ENCODE results near the gene MAST4.

MAST4 gene

DNA sequence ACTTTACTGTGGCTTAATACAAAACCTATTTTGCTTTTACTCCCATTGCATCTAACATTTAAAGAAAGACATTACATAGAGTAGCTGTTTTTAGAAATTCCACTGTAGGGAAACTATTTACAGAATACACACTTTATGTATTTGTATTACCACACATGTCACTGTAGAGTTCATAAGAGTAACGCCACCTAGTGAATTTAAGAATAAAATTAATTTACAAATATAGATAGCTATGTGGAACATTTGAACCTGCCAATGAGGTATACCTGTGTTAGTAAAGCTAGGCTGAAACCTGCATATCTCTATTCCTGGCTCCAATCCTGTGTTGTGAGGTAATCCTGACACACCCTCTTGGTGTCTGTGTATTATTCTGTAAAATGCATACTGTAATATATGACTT is 234.4 kb downstream of the MAST4 start:
- DNase-seq (ENCODE audit: low read depth in 2 of 3, low spot score in 1 of 3): no peak

DNA sequence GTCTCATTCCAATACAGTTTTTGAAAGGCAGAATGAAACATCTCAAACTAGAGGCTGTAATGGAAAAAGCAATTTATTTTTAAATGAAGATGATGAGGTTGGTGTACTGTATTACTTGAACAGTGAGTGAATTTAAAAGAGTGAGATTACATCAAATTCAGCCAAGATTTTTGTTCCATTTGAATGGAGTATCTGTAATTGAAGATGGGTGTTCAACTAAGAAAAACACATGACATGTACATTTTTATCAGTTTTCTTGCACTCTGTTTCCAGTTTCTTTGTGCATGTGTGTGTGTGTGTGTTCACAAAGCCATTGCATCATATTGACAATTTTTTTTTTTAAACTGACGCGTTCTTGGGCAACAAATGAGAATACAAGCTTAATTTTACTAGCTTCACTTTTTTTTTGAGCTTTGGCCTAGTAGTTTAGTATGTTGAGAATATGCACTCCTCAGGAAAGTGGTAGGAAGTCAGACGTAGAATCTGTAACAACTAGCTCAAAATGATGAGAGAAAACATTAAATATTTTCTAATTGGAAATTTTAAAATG is 243.5 kb downstream of the MAST4 start:
- DNase-seq (ENCODE audit: low read depth in 2 of 3, low spot score in 1 of 3): no peak

DNA sequence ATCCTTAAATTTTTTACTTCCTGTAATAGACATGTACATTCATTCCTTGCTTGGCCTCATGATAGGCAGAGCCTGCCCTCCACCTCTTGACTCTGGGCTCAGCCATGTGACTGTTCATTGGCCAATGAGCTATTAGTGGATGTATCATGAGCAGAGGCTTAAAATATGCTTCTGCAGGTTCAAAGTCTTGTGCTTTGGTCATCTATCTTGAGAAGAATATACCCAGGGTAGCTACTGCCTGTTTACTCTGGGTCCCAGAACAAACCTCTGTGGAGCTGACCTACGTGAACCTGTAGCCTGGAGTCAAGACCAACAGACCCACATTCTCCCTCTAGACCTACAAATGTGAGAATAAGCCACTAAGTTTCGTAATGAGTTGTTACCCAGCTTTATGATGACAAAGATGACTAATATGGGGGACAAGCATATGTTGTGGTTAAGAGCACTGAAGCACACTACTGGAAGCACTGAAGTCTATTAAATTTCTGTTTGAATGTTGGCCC is 244.4 kb downstream of the MAST4 start:
- DNase-seq (ENCODE audit: low read depth in 2 of 3, low spot score in 1 of 3): peak in 2 of 3 donors; percentile 25 to 34

DNA sequence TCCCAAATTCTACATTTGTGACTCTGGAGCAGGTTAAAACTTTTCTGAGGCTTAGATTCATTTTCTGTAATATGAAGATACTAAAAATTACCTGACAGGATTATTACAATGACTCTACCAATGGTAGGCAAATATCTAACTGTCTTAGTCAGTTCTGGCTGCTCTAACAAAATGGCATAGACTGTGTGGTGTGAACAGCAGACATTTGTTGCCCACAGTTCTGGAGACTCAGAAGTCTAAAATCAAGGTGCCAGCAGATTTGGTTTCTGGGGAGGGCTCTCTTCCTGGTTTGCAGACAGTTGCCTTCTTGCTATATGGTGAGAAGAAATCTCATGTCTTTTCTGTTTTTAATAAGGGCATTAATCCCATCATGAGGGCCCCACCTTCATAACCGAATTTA is 245.1 kb downstream of the MAST4 start:
- no peak for DNase-seq (ENCODE audit: low read depth in 2 of 3, low spot score in 1 of 3)

DNA sequence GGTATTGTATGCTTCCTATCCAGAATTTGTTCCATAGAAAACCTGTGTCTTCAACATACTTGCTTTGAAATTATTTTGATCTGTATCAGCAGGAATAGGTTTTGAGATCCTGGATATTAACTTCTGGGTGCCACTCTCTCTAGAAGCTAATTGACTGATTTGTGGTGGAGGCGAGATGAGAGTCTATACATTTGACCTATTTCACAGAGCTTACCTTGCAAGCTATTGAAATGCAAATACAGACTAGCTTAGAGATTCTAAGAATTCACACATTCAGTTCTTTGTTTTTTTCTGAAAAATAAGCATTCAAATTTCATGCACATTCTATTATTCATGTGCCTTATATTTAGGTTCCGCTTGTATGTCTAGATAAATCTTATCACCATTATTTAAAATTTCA is 246.3 kb downstream of the MAST4 start:
- DNase-seq (ENCODE audit: low read depth in 2 of 3, low spot score in 1 of 3): no peak

DNA sequence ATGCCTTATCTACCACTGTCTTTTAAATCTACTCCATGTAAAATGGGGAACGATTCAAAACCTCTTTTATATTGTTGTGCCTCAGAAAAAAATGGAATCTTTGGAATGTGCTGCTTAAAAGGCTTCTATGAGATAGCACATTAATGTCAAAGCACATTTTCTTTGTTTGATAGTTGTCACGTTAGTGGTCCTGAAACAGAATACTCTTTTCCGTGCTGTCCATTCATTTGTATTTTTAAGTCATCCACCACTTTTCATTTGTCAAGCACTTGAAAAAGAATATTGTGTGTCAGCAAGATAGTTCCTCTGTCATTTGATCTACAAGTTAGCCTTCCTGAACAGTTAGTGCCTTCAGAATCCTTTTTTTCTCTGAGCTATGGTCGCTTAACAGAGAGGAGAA is 246.9 kb downstream of the MAST4 start:
- DNase-seq (ENCODE audit: low read depth in 2 of 3, low spot score in 1 of 3): no peak

DNA sequence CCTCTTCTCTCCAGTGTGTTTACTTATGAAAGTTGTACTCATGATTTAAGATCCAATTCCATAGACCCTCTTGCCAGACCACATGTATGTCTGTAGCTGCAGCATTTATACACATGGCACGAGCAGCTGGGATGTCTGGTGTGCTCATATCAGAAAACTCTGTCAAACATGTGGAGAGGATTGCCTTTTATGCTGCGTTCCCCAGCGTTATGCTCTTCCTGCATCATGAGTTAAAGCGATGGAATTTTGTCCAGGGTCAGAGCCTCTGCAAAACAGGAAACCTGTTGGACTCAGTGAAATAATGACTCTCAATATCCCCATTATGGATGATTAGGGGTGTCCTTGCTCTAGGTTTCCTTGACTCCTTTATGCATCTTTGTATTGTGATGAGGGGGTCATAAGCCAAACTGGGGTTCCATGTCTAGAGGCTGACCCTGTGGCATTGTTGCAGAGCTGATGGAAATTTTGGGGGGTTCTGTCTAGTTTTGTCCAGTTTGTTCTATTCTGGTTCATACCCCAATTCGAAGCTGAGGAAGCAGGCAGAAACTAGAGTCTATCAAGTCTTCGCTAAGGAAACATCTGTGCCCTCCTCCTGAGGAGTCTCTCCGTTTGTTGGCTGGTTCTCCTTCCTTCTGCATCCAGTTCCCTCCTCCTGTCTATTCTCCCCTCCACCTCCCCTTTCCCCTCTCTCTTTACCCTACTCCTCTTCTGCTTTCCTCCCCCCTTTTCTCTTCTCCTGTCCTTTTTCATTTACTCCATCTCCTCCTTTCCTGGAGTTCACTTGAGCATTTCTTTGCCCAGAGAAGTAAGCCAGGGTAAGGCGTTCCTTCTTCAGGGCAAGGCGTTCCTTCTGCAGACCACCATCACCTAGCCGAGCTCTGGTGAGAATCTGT is 252.8 kb downstream of the MAST4 start:
- DNase-seq (ENCODE audit: low read depth in 2 of 3, low spot score in 1 of 3): no peak

DNA sequence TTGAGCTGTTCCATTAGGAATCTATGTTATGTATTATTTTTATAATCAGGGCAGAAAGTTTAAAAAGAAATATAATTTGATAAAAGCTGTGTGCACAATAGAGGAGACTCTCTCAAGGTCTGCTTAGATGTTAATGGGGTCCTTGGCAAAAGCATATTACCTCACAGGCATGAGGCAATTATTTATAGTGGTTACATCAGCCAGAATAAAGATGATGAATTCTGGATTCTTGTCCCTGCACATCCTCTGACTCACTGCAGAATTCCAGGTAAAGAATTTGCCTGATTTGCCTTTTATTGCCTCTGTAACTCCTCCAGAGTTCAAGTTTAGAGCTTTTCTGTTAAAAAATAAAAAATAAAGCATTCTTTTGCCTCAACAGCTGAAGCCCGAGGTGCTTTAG is 253.6 kb downstream of the MAST4 start:
- no peak for DNase-seq (ENCODE audit: low read depth in 2 of 3, low spot score in 1 of 3)

DNA sequence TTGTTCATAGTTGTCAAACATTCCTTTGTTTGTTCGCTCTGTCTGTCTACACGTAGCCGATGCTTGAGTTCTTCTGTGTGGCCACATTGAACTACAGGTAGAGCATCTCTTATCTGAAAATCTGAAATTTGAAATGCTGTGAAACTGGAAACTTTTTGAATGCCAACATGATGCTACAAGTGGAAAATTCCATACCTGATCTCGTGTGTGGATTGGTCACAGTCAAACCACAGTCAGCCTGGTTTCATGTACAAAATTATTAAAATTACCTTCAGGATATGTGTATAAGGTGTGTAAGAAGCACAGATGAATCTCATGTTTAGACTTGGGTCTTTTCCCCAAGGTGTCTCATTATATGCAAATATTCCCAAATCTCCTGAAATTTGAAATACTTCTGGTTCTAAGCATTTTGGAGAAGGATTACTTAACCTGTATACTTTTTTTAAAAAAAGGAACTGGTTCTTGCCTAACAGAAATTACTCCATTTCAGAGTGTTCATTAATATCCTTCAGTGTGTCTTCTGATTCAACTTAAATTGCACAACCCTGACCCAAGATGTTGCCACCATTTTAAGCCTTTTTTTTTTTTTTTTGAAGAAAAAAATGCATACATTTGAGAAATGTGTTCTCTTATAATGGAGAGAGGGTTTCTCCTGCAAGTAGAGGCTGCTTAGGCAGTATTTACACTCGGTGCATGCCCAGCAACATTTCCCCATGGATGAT is 254.3 kb downstream of the MAST4 start:
- DNase-seq (ENCODE audit: low read depth in 2 of 3, low spot score in 1 of 3): no peak

DNA sequence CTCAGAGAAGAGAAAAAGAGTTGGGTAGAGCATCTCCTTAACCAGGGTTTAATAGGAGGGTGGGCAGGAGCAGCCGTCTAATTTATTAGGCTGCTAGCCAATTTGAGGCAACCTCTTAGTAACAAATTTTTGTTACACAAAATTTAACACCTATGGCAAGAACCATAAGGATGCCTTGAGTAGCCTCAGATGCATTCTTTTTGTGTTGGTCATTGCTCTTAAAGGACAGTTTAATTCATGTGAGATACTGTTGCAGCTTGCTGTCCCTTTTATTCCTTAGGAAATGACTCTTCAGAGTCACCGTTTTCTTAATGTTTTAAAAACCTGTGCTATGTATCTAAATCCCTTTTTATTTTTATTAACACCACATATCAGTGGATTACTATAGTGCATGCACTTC is 255.1 kb downstream of the MAST4 start:
- DNase-seq (ENCODE audit: low read depth in 2 of 3, low spot score in 1 of 3): no peak

DNA sequence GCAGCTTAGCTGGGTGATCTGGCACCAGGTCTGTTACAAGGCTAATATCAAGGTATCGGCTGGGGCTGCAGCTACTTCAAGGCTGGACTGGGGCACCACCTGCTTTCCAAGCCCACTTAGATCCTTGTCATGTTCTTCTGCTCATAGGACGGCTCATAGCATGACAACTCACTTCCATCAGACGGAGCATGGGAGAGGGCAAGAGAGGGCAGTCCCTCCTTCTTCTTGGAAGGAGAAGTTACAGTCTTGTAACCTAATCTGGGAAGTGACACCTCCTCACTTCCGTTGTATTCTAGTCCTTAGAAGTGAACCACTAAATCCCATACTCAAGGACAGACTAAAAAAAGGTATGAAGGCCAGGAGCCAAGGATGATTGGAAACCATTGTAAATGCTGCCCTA is 258.2 kb downstream of the MAST4 start:
- DNase-seq (ENCODE audit: low read depth in 2 of 3, low spot score in 1 of 3): no peak

DNA sequence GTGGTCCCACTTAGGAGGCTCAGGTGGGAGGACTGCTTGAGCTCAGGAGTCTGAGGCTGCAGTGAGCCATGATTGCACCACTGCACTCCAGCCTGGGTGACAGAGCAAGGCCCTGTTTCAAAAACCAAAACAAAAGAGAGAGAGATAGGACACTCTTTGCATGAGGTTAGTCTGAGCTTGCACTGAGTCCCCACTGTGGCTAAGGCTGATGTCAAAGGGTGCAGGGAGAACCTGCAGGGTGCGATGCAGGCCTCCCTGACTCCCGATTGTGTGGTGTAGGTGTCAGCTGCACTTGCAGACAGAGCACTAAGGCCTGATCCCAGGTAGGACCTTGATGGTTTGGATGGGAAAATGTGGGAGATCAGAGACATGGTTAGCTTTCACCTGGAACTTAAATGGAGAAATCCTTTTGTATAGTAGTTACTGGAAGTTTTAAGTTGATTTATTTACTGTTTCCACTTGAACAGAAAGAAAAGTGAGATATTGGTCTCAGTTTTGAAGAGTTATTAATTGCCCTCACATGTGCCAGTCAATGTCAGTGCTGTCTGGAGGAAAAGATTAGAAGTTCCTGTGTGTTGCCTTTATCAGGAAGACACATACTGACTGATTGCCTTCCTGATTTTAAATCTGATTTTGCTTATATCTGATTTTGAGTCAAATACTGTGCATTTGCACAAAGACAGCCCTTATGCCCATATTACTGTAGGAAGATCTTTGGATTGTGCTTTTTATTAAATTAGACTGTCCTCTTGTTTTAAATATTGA is 260.0 kb downstream of the MAST4 start:
- no peak for DNase-seq (ENCODE audit: low read depth in 2 of 3, low spot score in 1 of 3)

DNA sequence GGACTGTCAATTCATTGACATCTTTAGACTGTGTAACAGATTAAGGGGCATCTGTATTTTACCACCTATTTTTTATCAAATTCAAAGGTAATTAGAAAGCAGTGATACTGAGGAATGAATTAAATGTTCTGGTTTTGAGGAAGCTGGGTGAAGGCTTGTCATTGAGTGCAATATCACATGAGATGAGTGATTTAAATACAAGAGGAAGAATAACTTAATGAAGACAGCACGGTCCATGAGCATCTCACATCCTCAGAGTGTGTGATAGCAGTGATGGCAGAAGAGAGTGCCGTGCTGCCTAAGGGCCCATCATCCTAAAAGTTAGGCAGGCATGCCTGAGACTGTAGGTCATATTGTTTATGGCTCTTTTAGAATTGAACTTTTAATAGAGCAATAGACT is 263.3 kb downstream of the MAST4 start:
- no peak for DNase-seq (ENCODE audit: low read depth in 2 of 3, low spot score in 1 of 3)

DNA sequence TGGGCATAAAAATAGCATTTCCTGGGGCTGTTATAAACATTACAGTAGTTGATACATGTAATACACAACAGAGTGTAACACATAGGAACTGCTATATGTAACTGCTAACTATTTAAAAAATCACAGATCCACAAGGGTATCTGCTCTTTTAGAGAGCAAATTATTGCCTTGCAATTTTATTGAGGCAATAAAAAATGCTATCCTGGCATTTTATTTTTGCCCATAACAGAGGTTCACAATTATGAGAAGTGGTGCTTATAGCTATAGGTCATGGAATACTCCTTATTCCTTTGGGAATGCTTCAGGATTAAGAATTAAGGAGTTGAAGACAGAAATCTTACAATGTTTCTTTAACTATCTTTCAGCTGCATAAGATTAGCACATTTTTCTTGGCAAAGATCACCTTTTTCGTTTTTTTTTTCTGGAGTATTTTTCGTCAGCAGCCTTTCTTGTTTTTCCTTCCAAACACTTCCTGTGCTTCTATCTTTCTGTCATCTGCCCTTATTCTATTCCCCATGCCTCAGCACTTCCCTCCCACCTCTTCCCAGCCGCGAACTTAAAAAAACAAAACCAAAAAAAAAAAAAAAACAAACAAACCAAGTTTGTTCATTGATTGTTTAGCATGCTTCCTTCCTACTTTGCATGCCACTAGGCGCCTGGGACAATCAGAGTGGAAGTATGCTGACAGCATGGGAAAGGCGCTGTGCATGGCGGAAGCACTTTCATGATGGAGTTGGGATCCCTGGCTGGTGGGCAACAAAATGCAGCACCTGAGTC is 264.2 kb downstream of the MAST4 start:
- no peak for DNase-seq (ENCODE audit: low read depth in 2 of 3, low spot score in 1 of 3)

DNA sequence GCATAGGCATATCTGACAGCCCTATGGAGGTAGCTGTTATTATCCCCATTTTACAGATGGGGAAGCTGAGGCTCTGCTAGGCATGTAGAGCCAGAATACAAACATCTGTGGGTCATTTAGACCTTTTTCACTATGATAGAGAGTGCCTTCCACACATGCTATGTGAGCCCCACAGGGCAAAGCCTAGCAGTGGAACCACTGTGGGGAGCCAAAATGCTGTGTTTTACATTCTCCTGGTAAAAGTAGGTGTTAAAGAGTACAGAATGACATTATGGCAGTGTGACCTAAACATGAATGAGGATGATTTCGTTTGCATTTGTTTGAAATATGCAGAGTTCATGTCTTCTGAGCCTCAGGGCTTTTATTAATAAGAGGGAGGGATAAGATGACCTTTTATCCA is 265.2 kb downstream of the MAST4 start:
- no peak for DNase-seq (ENCODE audit: low read depth in 2 of 3, low spot score in 1 of 3)

DNA sequence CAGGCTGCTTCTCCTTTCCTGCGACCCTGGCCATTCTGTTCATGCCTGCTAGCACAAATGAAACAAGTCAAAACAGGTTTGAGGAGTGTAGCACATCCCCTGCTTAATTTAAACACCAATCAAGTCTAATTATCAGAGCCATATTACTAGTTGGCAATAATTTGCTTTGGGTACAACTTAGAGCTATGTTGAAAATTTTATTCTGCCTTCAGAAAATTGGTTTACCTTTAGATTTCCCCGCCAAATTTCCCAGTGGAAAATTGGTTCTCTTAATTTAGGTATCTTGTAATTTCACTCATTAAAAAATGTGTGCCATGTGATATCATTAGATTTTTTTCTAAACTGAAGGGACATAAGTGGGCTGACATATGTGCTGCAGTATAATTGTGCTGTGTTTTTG is 265.8 kb downstream of the MAST4 start:
- no peak for DNase-seq (ENCODE audit: low read depth in 2 of 3, low spot score in 1 of 3)

DNA sequence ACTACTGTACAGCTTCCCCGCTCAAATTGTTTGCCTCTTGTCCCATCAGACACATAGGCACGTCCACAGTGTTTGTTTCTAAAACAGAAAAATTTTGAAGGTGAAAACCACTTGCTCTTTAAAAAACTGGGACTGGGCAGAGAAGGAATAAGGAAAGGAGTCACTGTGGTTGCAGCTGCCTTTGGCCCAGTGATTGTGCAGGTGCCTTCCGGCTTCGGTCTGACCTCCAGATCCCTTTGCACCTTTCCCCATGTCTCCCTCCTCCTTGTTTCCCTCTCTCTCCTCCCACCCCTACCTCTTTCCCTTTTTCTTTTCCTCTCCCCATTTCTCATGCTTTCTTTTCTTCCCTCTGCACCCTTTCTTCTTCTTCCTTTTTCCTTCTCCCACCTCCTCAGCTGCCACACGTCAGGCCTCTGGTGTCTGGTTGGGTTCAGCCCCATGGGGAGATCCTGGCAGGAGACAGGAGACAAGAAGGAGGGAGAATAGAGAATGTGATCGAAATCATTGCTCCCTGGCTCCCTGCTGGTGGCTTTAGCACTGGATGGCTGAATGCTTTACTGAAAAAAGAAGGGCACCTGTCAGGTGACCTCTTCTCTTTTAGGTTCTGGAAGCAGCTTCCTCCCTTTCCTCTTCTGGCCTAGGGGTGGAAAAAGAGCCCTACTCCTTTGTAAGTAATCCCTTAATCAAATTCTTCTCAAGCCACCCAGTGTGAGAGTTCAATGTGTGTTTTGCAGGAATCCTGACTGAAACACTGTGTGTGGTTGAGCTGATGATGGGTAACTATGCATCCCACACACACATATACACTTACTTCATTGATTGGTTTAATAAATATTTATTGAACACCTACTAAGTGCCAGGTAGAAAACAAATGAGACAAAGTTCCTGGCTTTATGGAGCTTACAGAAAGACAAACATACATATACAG is 267.3 kb downstream of the MAST4 start:
- DNase-seq (ENCODE audit: low read depth in 2 of 3, low spot score in 1 of 3): no peak

DNA sequence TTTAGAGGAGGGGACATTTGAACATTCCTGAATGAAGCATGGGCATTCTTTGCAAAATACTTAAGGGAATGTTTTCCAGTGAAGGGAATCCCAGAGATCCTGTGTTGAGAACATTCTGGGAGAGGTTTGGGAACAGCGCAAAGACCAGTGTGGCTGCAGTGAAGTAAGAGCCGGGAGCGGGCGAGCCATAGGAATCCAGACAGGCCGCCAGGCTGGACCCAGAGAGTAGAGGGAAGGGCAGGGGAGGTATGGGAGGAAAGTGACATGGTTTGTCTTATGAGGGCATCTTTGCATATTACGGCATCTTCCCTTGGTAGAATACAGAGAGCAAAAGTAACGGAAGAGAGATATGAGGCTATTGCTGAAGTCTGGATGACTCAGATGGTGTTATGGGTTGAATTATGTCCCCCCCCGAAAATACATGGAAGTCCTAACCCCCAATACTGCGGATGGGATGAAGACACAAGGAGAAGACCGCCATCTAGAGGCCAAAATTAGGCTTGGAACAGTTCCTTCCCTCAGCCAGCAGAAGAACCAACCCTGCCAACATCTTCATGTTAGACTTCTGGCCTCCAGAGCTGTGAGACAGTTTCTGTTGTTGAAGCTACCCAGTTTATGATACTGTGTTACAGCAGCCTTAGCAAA is 268.2 kb downstream of the MAST4 start:
- DNase-seq (ENCODE audit: low read depth in 2 of 3, low spot score in 1 of 3): no peak

Measured in stimulated activated CD4-positive, alpha-beta T cell treated with anti-CD3 and anti-CD28 coated beads, Interleukin-12 subunit alpha, Interleukin-12 subunit beta, amount 100 ng/mL, for 48 hours (primary cell).